SK-N-SH (cell line): ENCODE measurements around the gene PYCARD. TPM values are rescaled to one million over a fixed set of nuclear protein-coding genes. Genes with fewer than 3 reads are reported as not detected.

Experiments used
- CTCF ChIA-PET: fragments of 300-600, 350-600 bp; formaldehyde crosslinking; extraction: SDS; loops from one replicate; lab custom pipeline; 2021; lab: Yijun Ruan, JAX
- POLR2A ChIA-PET: fragments of 350-600 bp; sonication (Branson Sonifier 250); formaldehyde crosslinking; extraction: SDS; loops from one replicate; lab custom pipeline; 2020; ENCODE audit warnings: antibody characterized with exemption, inconsistent platforms; lab: Yijun Ruan, JAX
- DNase-seq: peaks from one replicate; pipeline ENCODE4 v3.0.0; 2012
- H2AFZ ChIP-seq: fragments of 200-600 bp; sonication (generic); 2 replicates; pipeline ENCODE4 v1.8.1; 2016; ENCODE audit warnings: antibody characterized with exemption, mild to moderate bottlenecking, low read depth
- H3F3A ChIP-seq: fragments of 200-600 bp; sonication (generic); replicated peaks from 2 replicates; pipeline ENCODE3; 2016; ENCODE audit warnings: antibody characterized with exemption, mild to moderate bottlenecking; ENCODE audit not compliant: insufficient read depth
- H3K27ac ChIP-seq, 2 experiments: fragments of 200-500 bp in 1 of 2; fragments of 200-600 bp in 1 of 2; sonication (Bioruptor generic) in 1 of 2; sonication (generic), shearing (Covaris generic) in 1 of 2; 2 replicates each; pipeline versions ENCODE4 v1.5.1 to v1.6.1; 2014 to 2016; ENCODE audit warnings: low read depth in 2 of 2, inconsistent platforms in 1 of 2, low read length in 1 of 2, mild to moderate bottlenecking in 1 of 2, mixed read lengths in 1 of 2
- H3K27me3 ChIP-seq: fragments of 200-600 bp; sonication (generic), shearing (Covaris generic); 2 replicates; pipeline ENCODE4 v1.6.1; 2016; ENCODE audit warnings: mixed run types; ENCODE audit not compliant: insufficient read depth
- H3K36me3 ChIP-seq, 2 experiments: fragments of 200-500 bp in 1 of 2; fragments of 200-600 bp in 1 of 2; sonication (Bioruptor generic) in 1 of 2; sonication (generic) in 1 of 2; replicated peaks in 1 of 2; 2 replicates each; pipeline versions ENCODE3 to v1.5.1; 2014 to 2016; ENCODE audit warnings: low read length in 1 of 2, mild to moderate bottlenecking in 1 of 2; ENCODE audit not compliant: insufficient read depth in 2 of 2, control insufficient read depth in 1 of 2
- H3K4me1 ChIP-seq, 2 experiments: fragments of 200-500 bp in 1 of 2; fragments of 200-600 bp in 1 of 2; sonication (Bioruptor generic) in 1 of 2; sonication (generic), shearing (Covaris generic) in 1 of 2; 2 replicates each; pipeline versions ENCODE4 v1.5.1 to v1.6.1; 2014 to 2016; ENCODE audit warnings: low read depth in 1 of 2, low read length in 1 of 2, mixed run types in 1 of 2; ENCODE audit not compliant: insufficient read depth in 2 of 2, control insufficient read depth in 1 of 2
- H3K4me2 ChIP-seq: fragments of 200-600 bp; sonication (generic), shearing (Covaris generic); 2 replicates; pipeline ENCODE4 v1.6.1; 2017; ENCODE audit warnings: mixed run types
- H3K4me3 ChIP-seq, 2 experiments: fragments of 200-500 bp in 1 of 2; fragments of 200-600 bp in 1 of 2; sonication (Bioruptor generic) in 1 of 2; sonication (generic), shearing (Covaris generic) in 1 of 2; 2 replicates each; pipeline versions ENCODE4 v1.5.1 to v1.8.1; 2014 to 2016; ENCODE audit warnings: low read depth in 2 of 2, inconsistent platforms in 1 of 2, low read length in 1 of 2, mild to moderate bottlenecking in 1 of 2, mixed read lengths in 1 of 2, moderate library complexity in 1 of 2
- H3K79me2 ChIP-seq: fragments of 200-600 bp; sonication (generic); 2 replicates; pipeline ENCODE4 v1.8.1; 2017; ENCODE audit warnings: mild to moderate bottlenecking; ENCODE audit not compliant: insufficient read depth
- H3K9ac ChIP-seq: fragments of 200-600 bp; sonication (generic); 2 replicates; pipeline ENCODE4 v1.6.1; 2017; ENCODE audit warnings: mixed run types
- H3K9me2 ChIP-seq: fragments of 200-600 bp; sonication (generic); 2 replicates; pipeline ENCODE4 v1.6.1; 2017; ENCODE audit warnings: mixed run types
- H3K9me3 ChIP-seq: fragments of 200-600 bp; sonication (generic); 2 replicates; pipeline ENCODE4 v1.6.1; 2017; ENCODE audit warnings: mixed run types, mild to moderate bottlenecking, moderate library complexity
- H4K20me1 ChIP-seq: fragments of 200-600 bp; sonication (generic); 2 replicates; pipeline ENCODE4 v1.6.1; 2017; ENCODE audit warnings: mild to moderate bottlenecking, mixed run types; ENCODE audit not compliant: insufficient read depth
- CHD2 ChIP-seq: fragments of 150-350 bp; IDR thresholded peaks from 2 replicates; pipeline ENCODE4 v1.6.1; 2018; ENCODE audit warnings: low read length; ENCODE audit not compliant: partially characterized antibody
- FOXJ3 ChIP-seq: sonication (generic); formaldehyde crosslinking; IDR thresholded peaks from 2 replicates; pipeline ENCODE4 v1.5.1; 2020; ENCODE audit warnings: mild to moderate bottlenecking, missing genetic modification reagents
- GABPA ChIP-seq: IDR thresholded peaks from 2 replicates; pipeline ENCODE4 v1.4.0; 2012; ENCODE audit warnings: low read depth, mild to moderate bottlenecking
- GATA2 ChIP-seq: sonication (generic); formaldehyde crosslinking; IDR thresholded peaks from 2 replicates; pipeline ENCODE4 v1.5.0; 2020; ENCODE audit warnings: mild to moderate bottlenecking, missing genetic modification reagents
- MAX ChIP-seq: IDR thresholded peaks from 2 replicates; pipeline ENCODE4 v1.4.0; 2012; ENCODE audit warnings: low read depth
- MEF2A ChIP-seq: IDR thresholded peaks from 2 replicates; pipeline ENCODE4 v1.4.0; 2012; ENCODE audit warnings: low read depth, borderline replicate concordance
- MXI1 ChIP-seq: IDR thresholded peaks from 2 replicates; pipeline ENCODE4 v1.6.1; 2012; ENCODE audit warnings: mild to moderate bottlenecking, low read depth, low read length, improper control_type of control experiment
- NFIC ChIP-seq: IDR thresholded peaks from 2 replicates; pipeline ENCODE4 v1.4.0; 2012; ENCODE audit warnings: borderline replicate concordance
- PBX3 ChIP-seq: IDR thresholded peaks from 2 replicates; pipeline ENCODE4; 2012
- POLR2AphosphoS5 ChIP-seq: IDR thresholded peaks from 2 replicates; pipeline ENCODE4 v1.6.1; 2012; ENCODE audit warnings: low read depth, low read length
- RXRA ChIP-seq: IDR thresholded peaks from 2 replicates; pipeline ENCODE4 v1.4.0; 2012; ENCODE audit warnings: low read depth, mild to moderate bottlenecking, borderline replicate concordance
- TEAD4 ChIP-seq: IDR thresholded peaks from 2 replicates; pipeline ENCODE4 v1.4.0; 2012; ENCODE audit warnings: mild to moderate bottlenecking, borderline replicate concordance; ENCODE audit not compliant: insufficient read depth
- WGBS: methylation state at CpG from one replicate; pipeline ENCODE4 v1.1.6; 2017; ENCODE audit warnings: low lambda C conversion rate; 5-methylcytosine and 5-hydroxymethylcytosine counted together
- polyA plus RNA-seq, 3 experiments: library from polyadenylated mRNA; depleted of rRNA; stranded (reverse); fragments of >200 nt; gene quantifications; 2 replicates each; pipeline ENCODE4 v1.2.3, GENCODE V29; 2012

The PYCARD gene
- polyA plus RNA-seq, 1 of the 3 experiments (the other 2 are of a cell fraction) = 0.28 TPM

- no peak for DNase-seq
- Histone ChIP-seq H3K9me2 (no peaks in the 10 kb centered on the region), H4K20me1 (peaks cover 60% of the 10 kb centered on the region), H3K9ac (no peak overlapping the region), H3K9me3 (no peaks in the 10 kb centered on the region), H3K4me3 (no peak overlapping the region), H3K4me1 (no peaks in the 10 kb centered on the region), H3K79me2 (peaks cover 8% of the 10 kb centered on the region; the same call in 1 of the 2 replicates), H3K4me2 (no peak overlapping the region), H3K36me3 (peaks cover 19 to 20% of the 10 kb centered on the region in 2 experiments), H3K27ac (no peak overlapping the region), H3F3A (peaks cover 56% of the 10 kb centered on the region), H2AFZ (no peak overlapping the region), H3K27me3 (no peaks in the 10 kb centered on the region)
- ChIA-PET POLR2A (interaction anchor here (1.3 to 2.1 kb wide), 3 partner anchors 16 to 19 kb away, joined by 4 to 9 read pairs (median 5); partner anchors contain the start of gene FUS), CTCF (no interaction called here)
- TF ChIP-seq RXRA (no peak), GABPA (no peak), MXI1 (no peak), MEF2A (no peak), FOXJ3 (CRISPR knock-in tag) (no peak), MAX (no peak), CHD2 (no peak), TEAD4 (no peak), PBX3 (no peak), GATA2 (no peak), NFIC (no peak), POLR2AphosphoS5 (no peak)
- 99% methylated on average over 5 of the region's 5 CpGs for WGBS
These were observed 3.0 kb downstream of the PYCARD start for GRCh38 chr16:31199430-31200041.

GRCh38 chr16:31198207-31198882 lies 4.2 kb downstream of the PYCARD start:
- TF ChIP-seq POLR2AphosphoS5 (peak; percentile 5; the same call in 1 of the 2 replicates), GABPA (no peak)
- TF ChIP-seq, all 33 proteins: peak for 1
- whole genome bisulfite sequencing = 85% methylated on average over 6 of the region's 7 CpGs
- H3K4me1 ChIP-seq = no peaks in the 10 kb centered on the region
- H3K9ac ChIP-seq = no peak overlapping the region
- no peaks in the 10 kb centered on the region for H3K9me3 ChIP-seq
- H4K20me1 ChIP-seq = peaks cover 72% of the 10 kb centered on the region
- no peak overlapping the region for H3K27ac ChIP-seq
- no peak overlapping the region for H3K4me3 ChIP-seq
- no peaks in the 10 kb centered on the region for H3K9me2 ChIP-seq
- DNase-seq = no peak
- H2AFZ ChIP-seq = no peak overlapping the region
- H3F3A ChIP-seq = peaks cover 68% of the 10 kb centered on the region
- peaks cover 15% of the 10 kb centered on the region; the same call in 1 of the 2 replicates for H3K79me2 ChIP-seq
- CTCF ChIA-PET = interaction anchor here (1.0 kb wide), 1 partner anchor 255 kb away, joined by 3 read pairs; no protein-coding TSS in a partner anchor
- no peak overlapping the region for H3K4me2 ChIP-seq
- H3K36me3 ChIP-seq = peaks cover 31% of the 10 kb centered on the region in 2 experiments
- H3K27me3 ChIP-seq = no peaks in the 10 kb centered on the region
- POLR2A ChIA-PET = interaction anchor here (0.7 to 2.1 kb wide), 4 partner anchors 11 to 18 kb away, joined by 3 to 9 read pairs (median 4); partner anchors contain the start of gene FUS
